ELR (cell line): ENCODE results near the gene PATJ.
"Not testable (repeated sequence)": the region's sequence is repeated elsewhere in the genome, so short reads cannot be mapped to it uniquely, and the experiment has no call there.

ENCODE experiments used
- DNase-seq: peaks from one replicate; pipeline ENCODE4 v3.0.0-alpha.2; 2015; ENCODE audit warnings: low read depth

The PATJ gene

DNA sequence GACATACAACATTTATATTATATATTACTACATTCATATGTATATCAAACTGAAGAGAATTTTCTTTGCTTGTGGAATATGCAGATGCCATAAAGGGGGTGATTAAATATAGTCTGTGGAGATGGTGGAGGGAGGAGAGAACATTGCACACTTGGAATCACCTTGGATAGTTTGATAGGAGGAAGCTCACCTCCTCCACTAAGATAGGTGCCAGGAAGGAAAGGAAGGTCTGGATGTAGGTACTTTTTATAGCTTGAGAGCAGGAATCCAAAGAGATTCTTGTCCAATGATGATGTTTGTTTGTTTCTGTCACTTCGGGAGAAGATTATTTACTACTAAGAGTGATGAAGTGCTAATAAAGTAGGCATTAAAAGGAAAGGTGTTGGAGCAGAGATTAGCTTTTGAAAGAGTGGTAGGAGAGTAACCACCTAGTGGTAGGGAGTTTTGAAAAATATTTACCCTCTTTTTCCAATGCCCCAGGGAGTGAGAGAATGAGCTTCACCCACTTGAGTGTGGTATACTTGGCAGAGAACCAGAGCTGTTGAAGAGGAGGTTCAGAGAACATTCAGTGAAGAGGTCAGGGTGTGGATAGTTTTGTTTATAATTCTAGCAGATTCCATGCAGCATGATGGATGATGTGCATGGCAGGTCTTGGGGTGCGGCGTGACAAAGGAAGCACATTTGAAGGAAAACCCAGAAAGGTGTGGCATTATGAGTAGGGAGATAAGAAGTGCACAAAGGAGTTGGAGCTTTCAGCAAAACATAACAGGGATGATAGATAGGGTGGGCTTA, 145.0 kb downstream of the PATJ start:
- no peak for DNase-seq

DNA sequence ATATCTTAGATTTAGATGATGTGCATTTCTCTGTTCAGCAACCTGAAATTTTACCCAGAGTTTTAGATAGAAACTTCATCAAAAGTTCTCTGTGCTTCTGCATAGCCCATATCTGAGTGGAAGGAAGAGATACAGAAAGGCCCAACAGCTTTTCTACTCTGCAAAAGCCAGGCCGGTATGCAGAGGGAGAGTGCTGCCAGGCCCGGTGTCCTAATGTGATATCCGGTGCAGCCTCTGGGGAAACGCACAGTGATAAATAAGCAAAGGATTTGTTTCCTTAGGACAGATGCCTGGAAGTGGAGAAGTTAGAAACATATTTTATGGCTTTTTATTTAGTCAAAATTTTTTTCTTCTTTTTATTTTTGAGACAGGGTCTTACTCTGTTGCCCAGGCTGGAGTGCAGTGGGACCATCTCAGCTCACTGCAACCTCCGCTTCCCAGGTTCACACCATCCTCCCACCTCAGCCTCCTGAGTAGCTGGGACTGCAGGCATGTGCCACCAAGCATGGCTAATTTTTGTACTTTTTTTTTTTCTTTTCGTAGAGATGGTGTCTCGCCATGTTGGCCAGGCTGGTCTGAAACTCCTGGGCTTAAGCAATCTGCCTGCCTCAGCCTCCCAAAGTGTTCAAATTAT, 145.8 kb downstream of the PATJ start:
- no peak for DNase-seq

DNA sequence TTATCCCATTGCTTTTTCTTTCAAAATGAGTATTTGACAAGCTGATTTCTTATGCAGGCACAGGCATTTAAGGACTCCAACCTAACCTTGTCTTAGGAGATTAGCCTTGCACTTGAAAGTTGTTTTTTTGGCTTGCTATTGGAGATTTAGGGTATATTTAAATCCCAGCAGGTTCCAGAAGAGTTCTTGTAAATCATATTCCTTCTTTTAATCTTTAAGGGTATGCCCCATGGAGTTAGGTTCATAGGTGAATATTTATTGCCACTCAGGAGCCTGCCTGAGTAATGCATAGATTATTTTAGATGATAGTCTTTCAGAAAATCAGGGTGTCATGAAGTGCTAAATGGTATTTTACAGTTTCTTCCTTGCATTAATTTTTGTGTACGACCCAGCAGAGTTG, 146.5 kb downstream of the PATJ start:
- no peak for DNase-seq

DNA sequence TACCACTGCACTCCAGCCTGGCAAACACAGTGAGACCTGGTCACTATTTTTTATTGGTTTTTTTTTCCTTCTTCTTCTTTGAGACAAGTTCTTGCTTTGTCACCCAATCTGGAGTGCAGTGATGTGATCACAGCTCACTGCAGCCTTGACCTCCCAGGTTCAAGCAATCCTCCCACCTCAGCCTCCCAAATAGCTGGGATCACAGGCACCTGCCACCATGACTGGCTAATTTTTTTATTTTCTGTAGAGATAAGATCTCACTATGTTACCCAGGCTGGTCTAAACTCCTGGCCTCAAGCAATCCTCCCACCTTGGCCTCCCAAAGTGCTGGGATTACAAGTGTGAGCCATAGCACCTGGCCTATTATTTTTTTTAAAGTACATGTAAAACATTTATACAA, 148.2 kb downstream of the PATJ start:
- not testable (repeated sequence) for DNase-seq

DNA sequence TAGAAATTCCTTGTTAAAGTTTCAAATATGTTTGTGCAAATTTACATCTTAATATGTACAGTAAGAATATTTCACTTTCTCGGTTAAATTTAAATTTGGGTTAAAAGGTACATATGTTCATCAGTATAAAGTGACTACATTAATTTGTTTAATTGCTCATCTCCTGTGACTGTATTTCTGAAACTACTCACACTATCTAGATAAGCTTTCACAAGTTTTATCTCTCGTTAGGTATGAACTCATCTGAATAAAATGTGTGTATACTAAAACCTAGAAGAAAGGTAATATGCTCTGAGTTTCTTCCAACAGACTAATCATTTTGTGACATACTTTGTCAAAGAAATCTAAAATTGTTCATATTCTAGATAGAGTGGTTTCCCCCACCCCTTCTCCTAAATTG, 150.7 kb downstream of the PATJ start:
- no peak for DNase-seq

DNA sequence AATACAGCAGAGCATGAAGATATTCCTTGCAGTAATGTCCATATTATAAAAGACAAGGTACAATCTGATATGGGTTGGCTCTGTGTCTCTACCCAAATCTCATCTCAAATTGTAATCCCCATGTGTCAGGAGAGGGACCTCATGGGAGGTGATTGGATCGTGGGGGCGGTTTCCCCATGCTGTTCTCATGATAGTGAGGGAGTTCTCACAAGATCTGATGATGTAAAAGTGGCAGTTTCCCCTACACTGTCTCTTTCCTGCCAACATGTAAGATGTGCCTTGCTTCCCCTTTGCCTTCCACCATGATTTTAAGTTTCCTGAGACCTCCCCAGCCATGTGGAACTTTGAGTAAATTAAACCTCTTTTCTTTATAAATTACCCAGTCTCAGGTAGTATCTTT, 152.0 kb downstream of the PATJ start:
- DNase-seq: not testable (repeated sequence)

DNA sequence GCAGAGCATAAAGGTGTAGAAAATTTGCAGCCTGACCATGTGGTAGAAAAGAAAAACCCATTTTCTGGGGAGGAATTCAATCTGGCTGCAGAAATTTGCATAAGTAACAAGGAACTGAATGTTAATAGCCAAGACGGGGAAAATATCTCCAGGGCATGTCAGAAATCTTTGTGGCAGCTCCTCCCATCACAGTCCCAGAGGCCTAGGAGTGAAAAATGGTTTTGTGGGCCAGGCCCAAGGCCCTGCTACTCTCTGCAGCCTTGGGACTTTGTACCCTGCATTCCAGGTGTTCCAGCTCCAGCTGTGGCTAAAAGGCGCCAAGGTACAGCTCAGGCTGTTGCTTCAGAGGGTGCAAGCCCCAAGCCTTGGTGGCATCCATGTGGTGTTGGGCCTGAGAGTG, 152.9 kb downstream of the PATJ start:
- no peak for DNase-seq

DNA sequence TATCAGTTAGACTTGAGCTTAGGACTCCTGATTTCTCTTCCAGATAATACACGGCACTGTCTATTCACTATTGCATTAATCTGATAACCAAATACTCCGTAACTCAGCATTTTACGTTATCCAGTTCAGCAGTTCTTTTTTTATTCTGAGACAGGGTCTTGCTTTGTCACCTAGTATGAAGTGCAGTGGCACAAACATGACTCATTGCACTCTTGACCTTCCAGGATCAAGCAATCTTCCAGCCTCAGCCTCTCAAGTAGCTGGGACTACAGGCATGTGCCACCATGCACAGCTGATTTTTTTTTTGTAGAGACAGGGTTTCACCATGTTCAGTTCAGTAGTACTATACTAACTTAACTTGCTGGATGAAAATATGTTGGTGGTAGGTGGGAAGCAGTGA, 156.4 kb downstream of the PATJ start:
- DNase-seq: no peak

DNA sequence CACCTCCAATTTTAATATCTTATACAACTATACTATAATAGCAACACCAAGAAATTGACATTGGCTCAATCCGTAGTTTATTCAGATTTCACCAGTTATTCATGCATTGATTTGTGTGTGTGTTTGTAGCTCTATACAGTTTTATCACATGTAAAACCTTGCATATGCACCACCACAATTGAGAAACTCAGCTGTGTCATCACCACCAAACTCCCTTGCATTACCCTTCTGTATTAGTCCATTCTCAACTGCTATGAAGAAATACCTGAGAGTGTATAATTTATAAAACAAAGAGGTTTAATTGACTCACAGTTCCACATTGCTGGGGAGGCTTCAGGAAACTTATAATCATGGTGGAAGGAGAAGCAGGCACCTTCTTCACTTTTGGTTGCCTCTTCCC, 162.1 kb downstream of the PATJ start:
- no peak for DNase-seq

DNA sequence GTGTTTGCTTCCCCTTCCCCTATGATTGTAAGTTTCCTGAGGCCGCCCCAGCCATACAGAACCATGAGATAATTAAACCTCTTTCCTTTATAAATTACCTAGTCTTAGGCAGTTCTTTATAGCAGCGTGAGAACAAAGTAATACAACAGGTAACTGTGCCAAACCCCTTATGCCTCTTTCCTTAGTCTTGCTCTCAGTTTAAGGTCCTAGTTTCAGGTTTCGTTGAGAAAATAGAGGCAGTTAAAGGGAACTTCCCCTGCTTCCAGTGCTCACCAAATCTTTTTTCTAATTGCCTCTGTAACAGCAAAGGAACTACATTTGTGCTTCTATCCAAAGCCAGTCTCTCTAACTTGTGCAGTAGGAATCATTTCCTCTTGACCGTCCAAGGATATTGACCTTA, 164.8 kb downstream of the PATJ start:
- DNase-seq: no peak

DNA sequence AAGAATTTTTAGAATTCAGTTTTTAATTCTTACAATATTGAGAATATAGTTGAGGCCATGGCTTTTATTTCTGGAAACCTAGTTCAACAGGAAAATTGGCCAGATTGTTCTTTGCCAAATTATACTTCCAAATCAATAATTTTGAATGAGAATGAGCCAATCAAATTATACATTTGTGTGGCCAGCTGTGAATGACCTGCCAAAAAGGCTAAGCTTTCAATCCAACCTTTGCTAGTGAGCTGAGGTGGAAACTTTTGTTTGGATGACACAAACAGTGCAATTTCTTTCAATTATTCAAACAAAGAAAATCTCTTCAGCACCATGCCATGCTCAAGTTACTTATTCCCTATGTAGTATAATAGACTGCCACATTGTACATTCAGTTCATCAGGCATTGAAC, 167.8 kb downstream of the PATJ start:
- DNase-seq: no peak

DNA sequence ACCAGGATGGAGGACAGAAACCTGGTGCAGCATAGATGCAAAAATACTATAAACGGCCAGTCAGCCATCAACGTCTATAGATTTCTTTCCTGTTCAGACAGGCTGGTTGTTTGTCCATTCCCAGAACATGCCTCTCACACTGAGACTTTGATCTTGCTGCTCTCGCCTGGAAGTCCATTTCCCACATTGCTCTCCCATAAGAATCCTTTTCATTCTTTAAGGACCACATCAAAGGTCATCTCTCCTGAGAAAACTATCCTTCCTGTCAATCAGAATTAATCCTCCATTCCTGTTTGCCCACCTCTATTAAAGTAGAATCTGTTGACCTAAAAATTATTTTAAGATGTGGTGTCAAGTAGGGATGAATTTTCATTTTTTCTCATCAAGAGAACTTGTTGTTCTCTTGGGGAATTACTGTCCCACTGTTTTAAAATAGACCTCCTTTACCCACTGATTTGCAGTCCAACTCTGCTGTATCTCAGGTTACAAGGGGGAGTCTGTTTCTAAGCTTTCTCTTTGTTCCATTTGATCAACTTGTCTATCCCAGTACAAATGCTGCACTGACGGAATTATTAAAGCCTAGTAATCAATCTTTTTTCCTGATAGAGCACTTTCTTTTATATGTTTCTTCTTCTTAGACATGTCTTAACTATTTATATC, 172.7 kb downstream of the PATJ start:
- no peak for DNase-seq

DNA sequence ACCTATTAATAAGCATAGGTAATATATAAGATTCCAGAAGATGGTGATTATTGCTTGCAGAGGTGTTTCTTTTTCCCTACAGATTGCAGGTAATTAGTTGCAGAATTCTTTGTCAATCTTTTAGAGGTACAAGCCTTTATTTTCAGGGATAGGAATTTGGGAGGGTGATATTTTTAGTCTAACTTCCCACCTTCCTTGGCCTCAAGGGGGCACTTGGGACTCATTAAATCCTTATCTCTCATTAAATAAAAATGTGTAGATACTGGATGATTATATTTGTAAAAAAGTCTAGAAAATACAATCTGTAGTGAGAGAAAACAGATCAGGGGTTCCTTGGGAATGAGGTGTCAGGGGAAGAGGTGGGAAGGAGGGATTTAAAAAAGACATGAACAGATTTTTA, 179.2 kb downstream of the PATJ start:
- DNase-seq: peak; percentile 8

DNA sequence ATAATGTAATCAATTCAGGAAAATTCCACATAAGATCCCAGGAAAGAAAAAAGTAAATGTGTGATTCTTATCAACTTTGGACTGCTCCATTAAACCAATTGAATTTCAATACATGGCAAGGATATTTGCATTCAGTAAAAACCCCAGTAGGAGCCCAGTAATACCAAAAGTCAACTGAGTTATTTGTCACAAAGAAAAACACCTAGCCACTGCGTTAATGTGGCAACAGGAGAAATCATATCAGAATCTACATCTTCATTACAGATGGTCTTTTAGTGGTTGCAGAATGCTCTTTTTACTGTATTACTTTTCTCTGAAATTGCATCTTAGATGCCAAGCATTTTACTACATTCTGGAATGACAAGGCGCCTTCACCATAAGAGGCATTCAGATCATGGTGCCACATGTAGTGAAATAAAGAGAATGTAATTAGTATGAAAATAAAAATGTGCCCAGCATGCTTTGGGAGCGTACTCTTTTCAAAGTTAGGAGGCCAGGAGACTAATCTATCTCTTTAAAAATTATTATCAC, 180.7 kb downstream of the PATJ start:
- no peak for DNase-seq

DNA sequence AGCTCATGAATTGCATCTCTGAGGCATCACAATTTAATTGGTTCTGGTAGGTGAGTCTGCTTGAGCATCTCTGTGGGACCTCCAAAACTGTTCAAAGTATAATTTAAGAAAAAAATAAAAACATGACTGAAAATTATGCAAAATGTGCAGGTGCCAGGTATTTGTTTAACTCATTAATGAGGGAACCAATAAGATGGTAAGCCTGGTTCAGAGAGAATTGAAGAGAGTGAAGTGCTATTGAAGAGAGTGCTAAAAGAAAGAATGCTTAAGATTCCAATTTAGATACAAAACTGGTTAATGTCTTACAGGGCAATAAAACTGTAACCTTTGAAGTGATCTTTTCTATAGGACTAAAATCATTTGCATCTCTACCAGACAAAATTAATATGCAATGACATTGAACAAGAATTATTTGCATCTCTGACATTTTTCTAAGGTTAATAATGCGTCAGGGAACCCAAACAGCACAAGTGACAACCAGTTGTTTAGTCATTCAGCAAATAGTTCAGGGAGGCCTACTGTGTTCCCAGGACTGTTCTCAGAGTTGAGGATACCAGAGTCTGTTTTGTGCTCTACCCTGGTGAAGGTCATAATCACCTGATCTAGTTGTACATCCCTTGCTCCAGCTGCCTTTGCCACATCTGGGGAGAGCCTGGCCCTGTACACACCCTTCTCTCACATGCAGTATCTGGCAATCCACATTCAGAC, 183.5 kb downstream of the PATJ start:
- DNase-seq: no peak

DNA sequence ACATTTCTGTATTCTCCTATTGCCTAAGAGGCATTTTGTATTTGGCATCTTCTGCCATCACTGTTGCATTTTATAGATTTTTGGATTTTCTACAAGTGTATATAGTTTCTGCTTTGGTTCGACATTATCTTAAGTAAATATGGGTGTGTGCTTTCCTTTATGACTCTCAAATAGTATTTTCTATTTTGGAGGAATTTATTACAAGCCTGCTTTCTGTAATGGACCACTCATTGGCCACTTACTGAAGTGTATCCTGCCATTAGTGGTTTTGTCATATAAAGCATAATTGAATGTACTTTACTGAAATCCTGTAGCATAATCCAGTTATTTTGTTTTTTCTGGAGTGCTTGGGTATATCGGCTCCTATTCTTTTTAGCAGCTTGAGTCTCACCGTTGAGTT, 184.3 kb downstream of the PATJ start:
- no peak for DNase-seq

DNA sequence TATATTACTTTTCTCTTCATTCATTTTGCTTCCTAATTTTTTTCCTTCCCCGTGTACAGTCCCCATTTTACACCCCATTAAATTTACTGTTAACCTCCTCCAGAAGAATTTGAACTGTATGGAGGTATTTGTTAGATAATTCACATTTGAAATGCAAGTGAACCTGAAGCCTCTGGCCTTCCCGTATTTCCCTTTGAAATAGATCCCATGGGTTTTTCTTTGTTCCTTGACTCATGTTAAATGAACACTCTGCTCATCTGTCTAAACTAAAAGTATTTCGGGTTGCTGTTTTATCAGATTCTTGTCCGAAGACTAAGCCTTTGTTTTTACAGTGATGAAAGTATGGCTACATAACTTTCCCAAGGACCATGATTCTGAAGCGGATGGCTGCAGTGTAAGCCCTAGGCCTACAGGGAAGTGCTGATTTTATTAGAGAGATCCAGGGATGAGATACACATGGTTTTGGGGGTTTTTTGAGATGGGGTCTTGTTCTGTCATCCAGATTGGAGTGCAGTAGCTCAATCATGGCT, 187.9 kb downstream of the PATJ start:
- DNase-seq: no peak

DNA sequence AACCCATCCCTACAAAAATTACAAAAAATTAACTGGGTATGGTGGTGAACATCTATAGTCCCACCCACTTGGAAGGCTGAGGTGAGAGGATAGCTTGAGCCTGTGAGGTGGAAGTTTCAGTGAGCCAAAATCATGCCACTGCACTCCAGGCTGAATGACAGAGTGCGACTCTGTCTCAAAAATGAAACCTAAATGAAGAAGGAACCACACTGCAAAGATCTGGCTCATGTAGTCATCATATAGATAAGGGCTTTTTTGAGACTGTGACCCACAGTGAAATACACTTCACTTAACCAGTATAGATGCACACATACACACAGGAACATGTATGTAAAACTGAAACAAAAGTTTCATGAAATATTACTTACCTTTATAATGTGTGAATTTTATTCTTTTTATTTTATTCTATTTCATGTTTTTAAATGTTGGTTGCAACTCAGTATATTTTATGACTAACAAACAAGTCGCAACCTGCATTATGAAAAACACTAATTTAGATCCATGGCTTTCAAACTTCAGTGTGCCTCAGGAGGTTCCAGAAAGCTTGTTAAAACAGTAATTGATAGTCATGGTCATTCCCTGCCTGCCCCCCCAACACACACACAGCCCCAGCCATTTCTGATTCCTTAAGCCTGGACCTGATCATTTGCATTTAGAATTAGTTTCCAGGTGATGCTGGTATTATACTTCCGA, 189.5 kb downstream of the PATJ start:
- no peak for DNase-seq

DNA sequence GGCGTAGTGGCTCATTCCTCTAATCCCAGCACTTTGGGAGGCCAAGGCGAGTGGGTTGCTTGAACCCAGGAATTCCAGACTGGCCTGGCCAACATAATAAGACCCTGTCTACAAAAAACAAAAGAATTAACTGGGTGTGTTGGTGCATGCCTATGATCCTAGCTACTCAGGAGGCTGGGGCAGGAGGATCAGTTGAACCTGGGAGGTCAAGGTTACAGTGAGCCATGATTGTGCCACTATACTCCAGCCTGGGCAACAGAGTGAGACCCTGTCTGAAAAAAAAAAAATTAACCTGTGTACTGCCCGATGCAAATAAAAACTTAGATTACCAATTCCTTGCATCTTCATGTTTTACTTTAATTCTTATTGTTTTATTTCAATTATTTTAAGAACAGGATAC, 193.2 kb downstream of the PATJ start:
- DNase-seq: no peak

DNA sequence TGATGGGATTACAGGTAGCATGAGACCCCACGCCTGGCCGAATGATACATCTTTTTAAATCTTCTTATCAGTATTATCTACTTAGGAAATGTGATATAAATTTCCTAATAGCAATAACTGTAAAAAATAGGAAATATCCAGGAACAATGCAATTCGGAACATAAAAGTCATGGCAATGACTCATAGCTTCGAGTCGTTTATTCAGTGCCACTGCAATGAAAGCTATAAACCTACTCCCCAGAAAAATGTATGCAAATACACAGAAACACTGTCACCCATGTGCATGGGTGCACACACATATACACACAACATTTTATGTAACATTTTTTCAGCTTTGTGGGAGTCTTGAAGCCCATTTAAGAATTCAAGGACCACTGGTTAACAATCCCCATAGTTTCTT, 194.6 kb downstream of the PATJ start:
- no peak for DNase-seq

DNA sequence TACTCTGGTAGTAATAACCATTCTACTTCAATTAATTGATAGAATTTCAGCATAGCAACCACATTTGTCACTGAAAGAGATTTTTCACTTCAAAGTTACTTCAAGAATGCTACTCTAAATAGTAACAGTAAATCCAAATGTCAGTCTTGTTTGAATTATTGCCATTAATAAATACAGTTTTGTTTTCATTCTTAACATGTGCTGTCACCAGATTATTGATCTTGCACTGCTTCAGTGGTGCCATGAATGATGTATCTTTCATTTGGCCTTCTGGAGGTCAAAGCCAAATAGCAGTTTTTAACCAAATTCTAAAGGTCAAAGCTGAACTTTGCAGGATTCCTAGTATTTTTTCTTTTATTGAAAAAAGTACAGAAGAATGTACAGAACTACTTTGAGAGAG, 199.5 kb downstream of the PATJ start:
- no peak for DNase-seq

DNA sequence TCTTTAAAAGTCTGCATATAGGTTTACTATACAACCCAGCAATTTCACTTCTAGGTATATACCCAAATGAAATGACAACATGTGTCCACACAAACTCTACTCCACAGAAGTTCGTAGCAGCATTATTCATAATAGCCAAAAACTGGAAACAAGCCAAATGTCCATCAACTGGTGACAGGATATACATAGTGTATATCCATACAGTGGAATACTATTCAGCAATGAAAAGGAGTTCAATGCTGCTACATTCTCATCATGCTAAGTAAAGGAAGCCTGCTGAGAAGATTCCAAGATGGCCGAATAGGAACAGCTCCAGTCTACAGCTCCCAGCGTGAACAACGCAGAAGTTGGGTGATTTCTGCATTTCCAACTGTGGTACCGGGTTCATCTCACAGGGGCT, 200.6 kb downstream of the PATJ start:
- no peak for DNase-seq
